Activated CD8-positive, alpha-beta memory T cell treated with anti-CD3 and anti-CD28 coated beads for 36 hours (primary cell): Measurements from ENCODE around the gene NLRP3. TPM values are rescaled to one million over a fixed set of nuclear protein-coding genes. Genes with fewer than 3 reads are reported as not detected.

ENCODE experiments used
- CTCF ChIA-PET: fragments of 350-600 bp; sonication (Branson Sonifier 250); formaldehyde crosslinking; loops from one replicate; lab custom pipeline; 2021; ENCODE audit warnings: antibody characterized with exemption; lab: Charles Lee
- POLR2A ChIA-PET: fragments of 350-600 bp; sonication (Branson Sonifier 250); formaldehyde crosslinking; loops from one replicate; lab custom pipeline; 2021; ENCODE audit warnings: antibody characterized with exemption; lab: Charles Lee
- total RNA-seq, 2 experiments: library from RNA; stranded (reverse); gene quantifications; one replicate each; pipeline ENCODE4 v1.2.3, GENCODE V29; 2021

The NLRP3 gene
- total RNA-seq, 2 experiments from 2014 or later: 2.9 to 3.9 TPM

- ChIA-PET CTCF (no interaction called here), POLR2A (no interaction called here)
Measured at GRCh38 chr1:247429496-247429895, 13.5 kb downstream of the NLRP3 start.

- ChIA-PET CTCF (no interaction called here), POLR2A (no interaction called here)
Measured at GRCh38 chr1:247430434-247430833, 14.5 kb downstream of the NLRP3 start.

GRCh38 chr1:247431643-247432042 lies 15.7 kb downstream of the NLRP3 start:
- CTCF ChIA-PET: interaction anchor here (1.1 kb wide), 1 partner anchor 12 kb away, joined by 4 read pairs; no protein-coding TSS in a partner anchor
- POLR2A ChIA-PET: no interaction called here

GRCh38 chr1:247434005-247434404 lies 18.0 kb downstream of the NLRP3 start:
- ChIA-PET CTCF (no interaction called here), POLR2A (no interaction called here)

- ChIA-PET POLR2A (no interaction called here), CTCF (no interaction called here)
Measured at GRCh38 chr1:247435030-247435758, 19.2 kb downstream of the NLRP3 start.

GRCh38 chr1:247435759-247436147 lies 19.8 kb downstream of the NLRP3 start:
- CTCF ChIA-PET: no interaction called here
- POLR2A ChIA-PET: no interaction called here

GRCh38 chr1:247437551-247438505 lies 21.9 kb downstream of the NLRP3 start:
- CTCF ChIA-PET: no interaction called here
- POLR2A ChIA-PET: no interaction called here

GRCh38 chr1:247440001-247440620 lies 24.1 kb downstream of the NLRP3 start:
- ChIA-PET CTCF (no interaction called here), POLR2A (interaction anchor here (0.7 kb wide), 1 partner anchor 1596 kb away, joined by 6 read pairs; no protein-coding TSS in a partner anchor)

GRCh38 chr1:247441606-247442005 lies 25.6 kb downstream of the NLRP3 start:
- ChIA-PET CTCF (interaction anchor here (1.5 to 1.6 kb wide), 2 partner anchors 9 to 51 kb away, joined by 4 to 10 read pairs; no protein-coding TSS in a partner anchor), POLR2A (no interaction called here)

- POLR2A ChIA-PET: no interaction called here
- CTCF ChIA-PET: interaction anchor here (1.5 to 1.6 kb wide), 2 partner anchors 9 to 52 kb away, joined by 4 to 10 read pairs; no protein-coding TSS in a partner anchor
Measured at GRCh38 chr1:247442164-247442563, 26.2 kb downstream of the NLRP3 start.

GRCh38 chr1:247443641-247444040 lies 27.7 kb downstream of the NLRP3 start:
- CTCF ChIA-PET: interaction anchor here (1.4 kb wide), 1 partner anchor 12 kb away, joined by 4 read pairs; no protein-coding TSS in a partner anchor
- POLR2A ChIA-PET: no interaction called here

GRCh38 chr1:247444571-247444970 lies 28.6 kb downstream of the NLRP3 start:
- ChIA-PET CTCF (interaction anchor here (1.4 kb wide), 1 partner anchor 12 kb away, joined by 4 read pairs; no protein-coding TSS in a partner anchor), POLR2A (no interaction called here)

- ChIA-PET CTCF (interaction anchor here (1.0 kb wide), 1 partner anchor 23 kb away, joined by 3 read pairs; no protein-coding TSS in a partner anchor), POLR2A (no interaction called here)
Measured at GRCh38 chr1:247445526-247446356, 29.8 kb downstream of the NLRP3 start.

GRCh38 chr1:247447162-247447909 lies 31.4 kb downstream of the NLRP3 start:
- POLR2A ChIA-PET: interaction anchor here (0.6 kb wide), 1 partner anchor 22 kb away, joined by 3 read pairs; no protein-coding TSS in a partner anchor
- CTCF ChIA-PET: interaction anchor here (0.5 kb wide), 1 partner anchor 39 kb away, joined by 3 read pairs; no protein-coding TSS in a partner anchor

- POLR2A ChIA-PET: no interaction called here
- CTCF ChIA-PET: no interaction called here
Measured at GRCh38 chr1:247448107-247448791, 32.3 kb downstream of the NLRP3 start.

GRCh38 chr1:247451388-247452010 lies 35.5 kb downstream of the NLRP3 start:
- ChIA-PET CTCF (interaction anchor here (1.7 kb wide), 1 partner anchor 10 kb away, joined by 4 read pairs; no protein-coding TSS in a partner anchor), POLR2A (no interaction called here)
